ENCODE measurements around the gene SULT4A1. TPM values are rescaled to one million over a fixed set of nuclear protein-coding genes. Genes with fewer than 3 reads are reported as not detected.

The SULT4A1 gene
- total RNA-seq, 6 donors from 2014 or later, result not detected

GRCh38 chr22:43884600-43885318 lies 22.4 kb upstream of the SULT4A1 start:
- TF ChIP-seq CTCF (IDR thresholded peaks at IDR 0.05) (peak; percentile 48 to 72 (median 54)), POLR2A (IDR thresholded peaks at IDR 0.05) (no peak)
- Histone ChIP-seq H3K4me1 (peaks cover 0 to 3% (median 0%) of the 10 kb centered on the region in 4 donors), H3K4me3 (no peak overlapping the region), H3K27me3 (no peaks in the 10 kb centered on the region), H3K36me3 (no peaks in the 10 kb centered on the region), H3K9me3 (no peaks in the 10 kb centered on the region), H3K27ac (no peak overlapping the region)
- 29 to 37% methylated on average over 10 to 18 of the region's 18 CpGs for WGBS, 2 donors
- DNase-seq (peak in 1 of 2 donors; percentile 36), ATAC-seq (ENCODE audit: low FRiP score in 2 of 2) (peak in 1 of 2 donors; percentile 58)

- H3K27ac ChIP-seq, result no peak overlapping the region
- peaks cover 0 to 3% (median 0%) of the 10 kb centered on the region in 4 donors for H3K4me1 ChIP-seq
- WGBS, 2 donors, result 78 to 79% methylated on average over 6 to 10 of the region's 17 CpGs
- TF ChIP-seq EP300 (IDR thresholded peaks at IDR 0.05), result no peak
- no peak for TF ChIP-seq POLR2A (IDR thresholded peaks at IDR 0.05)
- no peak for TF ChIP-seq CTCF (IDR thresholded peaks at IDR 0.05)
- TF ChIP-seq POLR2AphosphoS5 (IDR thresholded peaks at IDR 0.05), result no peak
- ATAC-seq (ENCODE audit: low FRiP score in 2 of 2), result no peak
- no peaks in the 10 kb centered on the region for H3K9me3 ChIP-seq
- no peak overlapping the region for H3K4me3 ChIP-seq
- H3K27me3 ChIP-seq, result no peaks in the 10 kb centered on the region
- DNase-seq, result peak in 1 of 2 donors; percentile 74
- no peaks in the 10 kb centered on the region for H3K36me3 ChIP-seq
Measured at GRCh38 chr22:43883719-43884415, 21.6 kb upstream of the SULT4A1 start.

- no peak for TF ChIP-seq POLR2A (IDR thresholded peaks at IDR 0.05)
- TF ChIP-seq CTCF (IDR thresholded peaks at IDR 0.05), result peak in 4 of 6 experiments; percentile 22 to 42 (median 30)
- no peaks in the 10 kb centered on the region for H3K27me3 ChIP-seq
- H3K4me1 ChIP-seq, result peaks cover 0 to 3% (median 0%) of the 10 kb centered on the region in 4 donors
- H3K9me3 ChIP-seq, result no peaks in the 10 kb centered on the region
- H3K4me3 ChIP-seq, result no peak overlapping the region
- 39 to 47% methylated on average over 10 to 14 of the region's 14 CpGs for WGBS, 2 donors
- DNase-seq, result no peak
- no peak overlapping the region for H3K27ac ChIP-seq
- ATAC-seq (ENCODE audit: low FRiP score in 2 of 2), result no peak
- H3K36me3 ChIP-seq, result no peaks in the 10 kb centered on the region
Measured at GRCh38 chr22:43883012-43883661, 20.8 kb upstream of the SULT4A1 start.

GRCh38 chr22:43882122-43882767 lies 19.9 kb upstream of the SULT4A1 start:
- Histone ChIP-seq H3K27ac (no peak overlapping the region), H3K36me3 (no peaks in the 10 kb centered on the region), H3K4me3 (no peak overlapping the region), H3K9me3 (no peaks in the 10 kb centered on the region), H3K27me3 (no peaks in the 10 kb centered on the region), H3K4me1 (peaks cover 0 to 3% (median 0%) of the 10 kb centered on the region in 4 donors)
- WGBS, 2 donors, result 72 to 83% methylated on average over 7 to 9 of the region's 9 CpGs
- no peak for DNase-seq
- ATAC-seq (ENCODE audit: low FRiP score in 2 of 2), result no peak
- TF ChIP-seq POLR2A (IDR thresholded peaks at IDR 0.05) (no peak), EP300 (IDR thresholded peaks at IDR 0.05) (no peak), POLR2AphosphoS5 (IDR thresholded peaks at IDR 0.05) (no peak), CTCF (IDR thresholded peaks at IDR 0.05) (no peak)
